Ascending aorta (tissue), 2 donors: ENCODE results near the gene NCOA3. TPM values are rescaled to one million over a fixed set of nuclear protein-coding genes. Genes with fewer than 3 reads are reported as not detected.
"Not testable (repeated sequence)": the region's sequence is repeated elsewhere in the genome, so short reads cannot be mapped to it uniquely, and the experiment has no call there.

Experiments
- DNase-seq, 2 donors: peaks; one replicate each; pipeline ENCODE4 v3.0.0-alpha.2; 2019; ENCODE audit warnings: low spot score in 2 of 2
- H3K27ac ChIP-seq, 2 donors: fragments of 200-600 bp; sonication (generic); one replicate each; pipeline ENCODE4 v1.5.1; 2016 to 2017; ENCODE audit warnings: mild to moderate bottlenecking in 1 of 2
- H3K27me3 ChIP-seq: fragments of 200-600 bp; sonication (generic); one replicate; pipeline ENCODE4 v1.5.1; 2017
- H3K36me3 ChIP-seq, 2 donors: fragments of 200-600 bp; sonication (generic); one replicate each; pipeline ENCODE4 v1.5.1; 2016
- H3K4me1 ChIP-seq, 2 donors: fragments of 200-600 bp; sonication (generic); one replicate each; pipeline ENCODE4 v1.5.1; 2016 to 2017; ENCODE audit warnings: mild to moderate bottlenecking in 1 of 2
- H3K4me3 ChIP-seq, 2 donors: fragments of 200-600 bp; sonication (generic); one replicate each; pipeline ENCODE4 v1.5.1; 2016 to 2017; ENCODE audit warnings: mild to moderate bottlenecking in 1 of 2
- H3K9me3 ChIP-seq, 2 donors: fragments of 200-600 bp; sonication (generic); one replicate each; pipeline ENCODE4 v1.5.1; 2016
- CTCF ChIP-seq, 3 experiments: fragments of 200-600 bp in 2 of 3; fragments of 450-650 bp in 1 of 3; sonication (generic) in 2 of 3; IDR thresholded peaks; one replicate each; pipeline ENCODE4 v1.5.1; 2016 to 2019; ENCODE audit warnings: antibody characterized with exemption in 3 of 3, mild to moderate bottlenecking in 1 of 3, moderate library complexity in 1 of 3
- intact Hi-C: fragments of 100-400 bp; cut with DNase I; formaldehyde crosslinking; loops from one replicate; pipeline ENCODE4 v1.15.1; 2023
- total RNA-seq: library from RNA; depleted of rRNA; stranded (reverse); fragments of >200 nt; gene quantifications from one replicate; pipeline ENCODE4 v1.1.0, GENCODE V29; 2016

Gene NCOA3
- total RNA-seq, 1 donor from 2014 or later = 26.3 TPM

- Histone ChIP-seq H3K9me3 (no peaks in the 10 kb centered on the region), H3K27me3 (no peaks in the 10 kb centered on the region)
Observed at GRCh38 chr20:47506850-47507249, 5.2 kb downstream of the NCOA3 start.

DNA sequence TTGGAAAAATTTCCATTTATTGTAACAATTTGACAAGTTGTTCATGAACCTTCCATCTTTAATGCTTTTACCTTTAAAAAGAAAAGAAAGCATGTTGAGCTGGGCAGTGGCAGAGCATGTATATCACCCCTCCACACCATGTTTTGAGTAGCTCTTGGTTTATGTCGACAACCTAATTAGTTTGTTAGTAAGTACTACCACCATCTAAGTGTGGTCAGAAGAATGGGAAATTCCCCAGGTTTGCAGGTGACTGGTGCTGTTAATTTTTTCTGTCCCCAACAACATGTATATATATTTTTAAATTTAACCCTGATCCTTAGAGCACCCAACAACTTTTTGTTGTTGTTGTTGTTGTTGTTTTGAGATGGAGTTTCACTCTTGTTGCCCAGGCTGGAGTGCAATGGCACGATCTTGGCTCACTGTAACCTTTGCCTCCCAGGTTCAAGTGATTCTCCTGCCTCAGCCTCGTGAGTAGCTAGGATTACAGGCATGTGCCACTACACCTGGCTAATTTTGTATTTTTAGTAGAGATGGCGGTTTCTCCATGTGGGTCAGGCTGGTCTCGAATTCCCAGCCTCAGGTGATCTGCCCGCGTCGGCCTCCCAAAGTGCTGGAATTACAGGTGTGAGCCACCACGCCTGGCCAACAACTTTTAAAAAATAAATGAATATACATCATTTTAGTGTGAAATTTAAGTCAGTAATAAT, 5.7 kb downstream of the NCOA3 start:
- H3K4me3 ChIP-seq, H3K9me3 ChIP-seq, H3K27me3 ChIP-seq, H3K27ac ChIP-seq, DNase-seq, H3K36me3 ChIP-seq: not testable (repeated sequence)
- H3K4me1 ChIP-seq = peaks cover 0 to 14% of the 10 kb centered on the region in 2 donors
- intact Hi-C loops = loop anchor here (10.0 kb wide), 2 partner anchors 107 to 313 kb away; no protein-coding TSS in a partner anchor

More at GRCh38 chr20:47506850-47507249, 5.2 kb downstream of the NCOA3 start:
- no peaks in the 10 kb centered on the region for H3K36me3 ChIP-seq
- TF ChIP-seq CTCF (IDR thresholded peaks at IDR 0.05) = no peak
- H3K27ac ChIP-seq = no peak overlapping the region
- DNase-seq = no peak
- peaks cover 0 to 14% of the 10 kb centered on the region in 2 donors for H3K4me1 ChIP-seq
- intact Hi-C loops = loop anchor here (10.0 kb wide), 2 partner anchors 108 to 312 kb away; no protein-coding TSS in a partner anchor
- no peak overlapping the region for H3K4me3 ChIP-seq

GRCh38 chr20:47508278-47508677, 6.6 kb downstream of the NCOA3 start:
- intact Hi-C loops = loop anchor here (10.0 kb wide), 2 partner anchors 107 to 313 kb away; no protein-coding TSS in a partner anchor
- TF ChIP-seq CTCF (IDR thresholded peaks at IDR 0.05) = no peak
- Histone ChIP-seq H3K27me3 (no peaks in the 10 kb centered on the region), H3K9me3 (no peaks in the 10 kb centered on the region), H3K4me1 (peaks cover 0 to 14% of the 10 kb centered on the region in 2 donors), H3K36me3 (no peaks in the 10 kb centered on the region), H3K4me3 (no peak overlapping the region), H3K27ac (no peak overlapping the region)
- no peak for DNase-seq

- Histone ChIP-seq H3K27me3 (no peaks in the 10 kb centered on the region), H3K36me3 (no peaks in the 10 kb centered on the region), H3K4me3 (no peak overlapping the region), H3K9me3 (no peaks in the 10 kb centered on the region), H3K4me1 (peaks cover 0 to 10% of the 10 kb centered on the region in 2 donors), H3K27ac (no peak overlapping the region)
- intact Hi-C loops = loop anchor here (10.0 kb wide), 2 partner anchors 106 to 314 kb away; no protein-coding TSS in a partner anchor
- DNase-seq = no peak
- TF ChIP-seq CTCF (IDR thresholded peaks at IDR 0.05) = no peak
Observed at GRCh38 chr20:47509104-47509661, 7.5 kb downstream of the NCOA3 start.

DNA sequence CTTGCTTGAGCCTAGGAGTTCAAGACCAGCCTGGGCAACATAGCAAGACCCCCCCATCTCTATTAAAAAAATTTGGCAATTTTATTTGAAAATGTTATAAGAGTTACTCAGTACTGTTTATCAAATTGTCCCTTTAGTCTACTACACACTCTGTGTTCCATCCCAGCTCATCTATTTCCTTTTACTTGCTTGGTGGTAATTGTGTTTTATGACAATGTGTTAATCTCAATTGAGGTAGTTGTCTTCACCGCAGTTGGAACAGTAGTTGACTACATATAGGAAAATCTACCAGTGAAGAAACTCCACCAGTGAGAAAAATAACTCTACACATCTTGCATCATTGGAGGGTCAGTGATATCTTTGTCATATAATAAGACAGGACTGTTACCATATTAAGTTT, 8.0 kb downstream of the NCOA3 start:
- H3K4me3 ChIP-seq = no peak overlapping the region
- TF ChIP-seq CTCF (IDR thresholded peaks at IDR 0.05) = no peak
- H3K4me1 ChIP-seq = peaks cover 0 to 5% of the 10 kb centered on the region in 2 donors
- DNase-seq = no peak
- H3K27ac ChIP-seq = no peak overlapping the region
- intact Hi-C loops = loop anchor here (10.0 kb wide), 2 partner anchors 105 to 315 kb away; no protein-coding TSS in a partner anchor
- no peaks in the 10 kb centered on the region for H3K36me3 ChIP-seq
- no peaks in the 10 kb centered on the region for H3K9me3 ChIP-seq
- H3K27me3 ChIP-seq = no peaks in the 10 kb centered on the region

DNA sequence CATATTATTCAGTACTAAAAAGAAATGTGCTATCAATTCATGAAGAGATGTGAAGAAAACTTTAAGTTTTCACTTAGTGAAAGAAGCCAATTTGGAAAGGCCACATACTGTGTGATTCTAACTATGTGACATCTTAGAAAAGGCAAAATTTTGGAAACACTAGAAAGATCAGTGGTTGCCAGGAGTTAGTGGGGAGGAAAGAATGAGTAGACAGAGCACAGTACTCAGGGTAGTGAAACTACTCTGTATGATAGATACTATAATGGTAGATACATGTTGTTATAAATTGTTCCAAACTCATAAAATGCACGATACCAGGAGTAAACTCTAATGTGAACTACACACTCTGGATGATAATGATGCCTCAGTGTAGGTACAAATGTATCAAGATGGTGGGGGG, 14.2 kb downstream of the NCOA3 start:
- no peak for DNase-seq
- H3K27me3 ChIP-seq = no peaks in the 10 kb centered on the region
- H3K4me1 ChIP-seq = no peaks in the 10 kb centered on the region
- no peaks in the 10 kb centered on the region for H3K9me3 ChIP-seq
- no peak overlapping the region for H3K27ac ChIP-seq
- TF ChIP-seq CTCF (IDR thresholded peaks at IDR 0.05) = no peak
- intact Hi-C loops = no loop called here
- H3K4me3 ChIP-seq = no peak overlapping the region
- no peaks in the 10 kb centered on the region for H3K36me3 ChIP-seq
